ENCODE results near the gene FAM174C. TPM values are rescaled to one million over a fixed set of nuclear protein-coding genes. Genes with fewer than 3 reads are reported as not detected.

Gene FAM174C
- total RNA-seq, 1 experiment from 2014 or later: 59.4 TPM

- TF ChIP-seq USF2 (CRISPR knock-in tag; IDR thresholded peaks at IDR 0.05): no peak
- no peak for TF ChIP-seq ATF1 (CRISPR knock-in tag; IDR thresholded peaks at IDR 0.05)
- TF ChIP-seq CDX4 (CRISPR knock-in tag; IDR thresholded peaks at IDR 0.05; ENCODE audit: borderline replicate concordance): no peak
- no peak for TF ChIP-seq SOX15 (CRISPR knock-in tag; IDR thresholded peaks at IDR 0.05)
- TF ChIP-seq E2F4 (CRISPR knock-in tag; IDR thresholded peaks at IDR 0.05; ENCODE audit: borderline replicate concordance, low read depth): no peak
- no peak; the same call in 1 of the 2 replicates for TF ChIP-seq IRF1 (CRISPR knock-in tag; IDR thresholded peaks at IDR 0.05)
- peak; percentile 44; the same call in 1 of the 2 replicates for TF ChIP-seq ZNF416 (CRISPR knock-in tag; IDR thresholded peaks at IDR 0.05)
- no peak for TF ChIP-seq ZMAT4 (CRISPR knock-in tag; IDR thresholded peaks at IDR 0.05)
- TF ChIP-seq ATF6 (CRISPR knock-in tag; IDR thresholded peaks at IDR 0.05): no peak
- no peak for TF ChIP-seq TEAD4 (CRISPR knock-in tag; IDR thresholded peaks at IDR 0.05)
- no peak for TF ChIP-seq ATF3 (CRISPR knock-in tag; conservative IDR thresholded peaks at IDR 0.05)
- 0 out of 2 replicates have a peak, but pooled peaks have one; percentile 15 for TF ChIP-seq CREB1 (CRISPR knock-in tag; IDR thresholded peaks at IDR 0.05)
- TF ChIP-seq PREB (CRISPR knock-in tag; IDR thresholded peaks at IDR 0.05; ENCODE audit: borderline replicate concordance): no peak
- TF ChIP-seq ZNF423 (CRISPR knock-in tag; IDR thresholded peaks at IDR 0.05): no peak
- no peak; the same call in 1 of the 2 replicates for TF ChIP-seq CREM (CRISPR knock-in tag; IDR thresholded peaks at IDR 0.05)
- TF ChIP-seq PRDM15 (CRISPR knock-in tag; IDR thresholded peaks at IDR 0.05): peak; percentile 6; the same call in 1 of the 2 replicates
- no peak for TF ChIP-seq JUN (CRISPR knock-in tag; IDR thresholded peaks at IDR 0.05)
- TF ChIP-seq ZNF396 (CRISPR knock-in tag; IDR thresholded peaks at IDR 0.05; ENCODE audit: borderline replicate concordance): no peak
- TF ChIP-seq FOXP1 (CRISPR knock-in tag; IDR thresholded peaks at IDR 0.05; ENCODE audit: borderline replicate concordance): no peak; the same call in 1 of the 2 replicates
- no peak for TF ChIP-seq ESRRA (CRISPR knock-in tag; IDR thresholded peaks at IDR 0.05; ENCODE audit: borderline replicate concordance)
- TF ChIP-seq ARID4B (CRISPR knock-in tag; IDR thresholded peaks at IDR 0.05; ENCODE audit: borderline replicate concordance): no peak; the same call in 1 of the 2 replicates
- TF ChIP-seq MXD4 (CRISPR knock-in tag; IDR thresholded peaks at IDR 0.05; ENCODE audit: borderline replicate concordance): no peak
These were observed 474 bp upstream of the FAM174C start (continued) for GRCh38 chr19:1274852-1275259.

All from WTC11 (cell line).